ENCODE results near the gene FAM83C. TPM values are rescaled to one million over a fixed set of nuclear protein-coding genes. Genes with fewer than 3 reads are reported as not detected.

Gene FAM83C
- total RNA-seq, 1 experiment from 2014 or later = not detected

- TF ChIP-seq CTCF (IDR thresholded peaks at IDR 0.05 in 2 of 3, conservative IDR thresholded peaks at IDR 0.05 in 1 of 3; ENCODE audit: borderline replicate concordance in 1 of 3, insufficient read depth in 1 of 3, low read depth in 2 of 3, low read length in 2 of 3) = no peak
These were observed 26.4 kb upstream of the FAM83C start (continued) for GRCh38 chr20:35318502-35319157.

GRCh38 chr20:35317416-35318210 lies 25.4 kb upstream of the FAM83C start:
- Histone ChIP-seq H3K27ac (ENCODE audit: low read depth, low read length) (peak overlapping the region; percentile 69), H3K9me3 (ENCODE audit: control insufficient read depth in 1 of 2, insufficient read depth in 1 of 2, low read depth in 1 of 2, low read length in 2 of 2) (no peaks in the 10 kb centered on the region), H2AFZ (ENCODE audit: low read depth, low read length, poor library complexity, severe bottlenecking) (no peak overlapping the region), H3K9ac (ENCODE audit: low read length) (peak overlapping the region; percentile 55), H3K4me3 (replicated peaks in 1 of 2; ENCODE audit: low read depth in 1 of 2, low read length in 2 of 2) (no peak overlapping the region; a peak in 1 of 4 replicates), H3K36me3 (ENCODE audit: control insufficient read depth in 1 of 2, insufficient read depth in 2 of 2, low read length in 2 of 2) (no peaks in the 10 kb centered on the region), H3K79me2 (ENCODE audit: insufficient read depth, low read length) (no peaks in the 10 kb centered on the region), H4K20me1 (ENCODE audit: insufficient read depth) (no peaks in the 10 kb centered on the region), H3K27me3 (ENCODE audit: insufficient read depth, low read length) (no peaks in the 10 kb centered on the region), H3K4me2 (ENCODE audit: low read length) (peak overlapping the region; percentile 63), H3K9me2 (ENCODE audit: insufficient read depth) (no peaks in the 10 kb centered on the region), H3K4me1 (ENCODE audit: control insufficient read depth in 1 of 2, insufficient read depth in 2 of 2, low read length in 2 of 2) (peaks cover 64 to 89% of the 10 kb centered on the region in 2 experiments)
- TF ChIP-seq MAX (IDR thresholded peaks at IDR 0.05) = no peak
- RAD21 ChIA-PET (ENCODE audit: low non-redundant PET in 1 of 2, low total read pairs in 2 of 2, uncharacterized antibody in 2 of 2, unreplicated experiment in 2 of 2) = interaction anchor here in 1 of 2 experiments (1.2 kb wide), 1 partner anchor 12 kb away, joined by 4 read pairs; no protein-coding TSS in a partner anchor
- intact Hi-C loops (cut with micrococcal nuclease) = no loop called here
- CTCF ChIA-PET = interaction anchor here (2.9 to 3.0 kb wide), 2 partner anchors 12 kb away, joined by 24 to 41 read pairs; no protein-coding TSS in a partner anchor
- no TSS peak for BruUV-seq (replicated peaks)
- ATAC-seq (no peak), DNase-seq (ENCODE audit: low read depth, low spot score) (no peak)
- POLR2A ChIA-PET = interaction anchor here (0.7 to 1.9 kb wide), 10 partner anchors 7 to 171 kb away, joined by 3 to 19 read pairs (median 4); partner anchors contain the start of gene MMP24OS
